ENCODE measurements around the gene DNAJB12.
A peak's percentile ranks its signal among the peaks of the same experiment; 100 is the strongest.
"Not testable (repeated sequence)": the region's sequence is repeated elsewhere in the genome, so short reads cannot be mapped to it uniquely, and the experiment has no call there.

Gene DNAJB12

DNA sequence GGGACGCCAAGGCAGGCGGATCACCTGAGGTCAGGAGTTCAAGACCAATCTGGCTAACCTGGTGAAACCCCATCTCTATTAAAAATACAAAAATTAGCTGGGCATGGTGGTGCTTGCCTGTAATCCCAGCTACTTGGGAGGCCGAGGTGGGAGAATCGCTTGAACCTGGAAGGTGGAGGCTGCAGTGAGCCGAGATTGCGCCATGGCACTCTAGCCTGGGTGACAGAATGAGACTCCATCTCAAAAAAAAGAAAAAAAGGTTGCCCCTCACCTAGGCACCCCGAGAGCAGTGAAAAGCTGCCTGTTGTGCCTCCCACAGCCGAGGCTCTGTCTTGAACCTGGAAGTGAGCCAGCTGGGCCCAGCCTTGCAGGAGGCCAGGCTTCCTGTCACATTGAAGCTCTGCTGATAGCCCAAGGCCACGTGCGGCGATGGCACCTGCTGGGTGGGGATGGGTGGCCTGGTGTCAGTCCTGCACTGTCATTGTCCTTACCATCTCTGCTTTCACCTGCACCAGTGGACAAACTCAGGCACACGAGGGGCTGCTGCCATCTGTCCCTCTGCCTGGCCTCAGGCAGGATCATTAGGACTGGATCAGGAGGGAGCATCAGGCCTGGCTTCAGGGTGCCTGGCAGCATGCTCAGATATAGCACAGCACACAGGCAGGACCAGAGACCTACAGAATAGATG lies 37.8 kb downstream of the DNAJB12 start:
- DNase-seq (ENCODE audit: low read depth in 3 of 3, low spot score in 1 of 3) = no peak

DNA sequence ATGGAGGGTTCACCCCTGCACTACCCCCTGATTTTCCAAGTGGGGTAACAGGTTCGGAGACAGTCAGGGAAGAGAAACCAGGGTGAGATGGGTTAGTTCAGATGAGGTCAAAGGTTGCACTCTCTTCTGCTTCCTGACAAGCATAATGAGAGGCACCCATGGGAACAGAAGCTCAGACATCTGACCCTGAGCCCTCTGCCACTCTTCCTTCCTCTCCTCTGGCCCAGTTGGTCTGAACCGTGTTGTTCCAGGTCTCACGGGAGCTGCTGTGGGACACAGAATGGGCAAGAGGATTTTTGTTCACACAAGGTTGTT lies 38.4 kb downstream of the DNAJB12 start:
- DNase-seq (ENCODE audit: low read depth in 3 of 3, low spot score in 1 of 3) = no peak

DNA sequence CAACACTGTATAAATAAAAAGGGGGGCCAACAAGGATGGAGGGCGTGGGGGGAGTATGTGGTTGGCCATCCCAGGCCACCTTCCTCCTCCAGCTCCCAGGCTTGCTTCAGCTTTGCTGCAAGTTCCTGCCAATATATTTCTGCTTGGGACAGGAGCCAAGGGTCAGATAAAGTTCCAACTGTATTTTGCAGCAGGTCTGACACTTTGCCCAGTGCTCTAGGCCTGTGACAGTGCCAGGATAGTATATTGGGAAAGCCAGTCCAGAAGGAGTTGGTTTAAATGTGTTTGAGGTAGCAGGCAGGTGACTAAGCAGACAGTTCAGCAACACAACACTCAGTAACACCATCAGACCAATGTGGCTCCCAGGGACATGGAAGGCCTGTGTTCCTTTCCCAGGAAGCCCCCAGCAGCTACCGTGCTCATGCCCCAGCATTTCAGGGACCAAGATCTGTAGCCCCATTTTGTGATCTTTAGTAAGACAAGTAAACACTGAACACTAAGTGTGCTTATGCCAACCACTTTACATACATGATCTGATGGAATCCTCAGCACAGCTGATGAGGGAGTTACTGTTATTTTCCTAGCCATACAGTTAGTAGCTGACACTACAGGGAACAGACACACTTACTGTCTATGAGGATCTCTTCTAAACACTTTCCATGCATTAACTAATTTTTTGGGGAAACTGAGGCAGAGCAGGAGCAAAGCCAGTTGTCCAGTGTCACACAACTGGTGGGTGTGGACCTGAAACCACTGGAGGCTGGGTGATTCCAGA lies 38.9 kb downstream of the DNAJB12 start:
- no peak for DNase-seq (ENCODE audit: low read depth in 3 of 3, low spot score in 1 of 3)

DNA sequence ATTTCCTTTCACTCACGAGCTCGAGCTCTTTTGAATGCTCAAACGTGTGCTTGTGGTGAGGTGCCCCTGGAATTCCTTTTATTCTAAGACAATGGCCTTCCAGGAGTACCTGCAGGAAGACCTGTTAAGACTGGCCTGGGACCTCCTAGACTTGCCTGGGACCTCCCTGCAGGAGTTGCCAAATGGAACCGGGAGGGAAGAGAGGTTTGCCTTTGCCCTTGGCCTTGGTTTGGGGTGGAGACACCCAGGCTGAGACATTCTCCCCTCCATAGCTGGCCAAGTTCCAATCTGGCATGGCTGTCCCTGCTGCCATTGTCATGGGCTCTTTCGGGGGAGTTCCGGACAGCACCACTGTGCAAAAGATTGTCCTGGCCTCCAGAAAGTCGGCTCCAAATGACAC lies 39.7 kb downstream of the DNAJB12 start:
- no peak for DNase-seq (ENCODE audit: low read depth in 3 of 3, low spot score in 1 of 3)

DNA sequence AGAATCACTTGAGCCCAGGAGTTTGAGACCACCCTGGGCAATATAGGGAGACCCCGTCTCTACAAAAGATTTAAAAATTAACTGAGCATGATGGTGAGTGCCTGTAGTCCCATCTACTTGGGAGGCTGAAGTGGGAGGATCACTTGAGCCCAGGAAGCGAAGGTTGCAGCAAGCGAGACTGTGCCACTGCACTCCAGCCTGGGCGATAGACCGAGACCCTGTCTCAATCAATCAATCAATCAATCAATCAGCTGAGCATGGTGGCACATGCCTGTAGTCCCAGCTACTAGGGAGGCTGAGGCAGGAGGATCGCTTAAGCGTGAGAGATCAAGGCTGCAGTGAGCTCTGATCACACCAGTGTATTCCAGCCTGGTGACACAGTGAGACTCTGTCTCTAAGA lies 40.5 kb downstream of the DNAJB12 start:
- no peak for DNase-seq (ENCODE audit: low read depth in 3 of 3, low spot score in 1 of 3)

DNA sequence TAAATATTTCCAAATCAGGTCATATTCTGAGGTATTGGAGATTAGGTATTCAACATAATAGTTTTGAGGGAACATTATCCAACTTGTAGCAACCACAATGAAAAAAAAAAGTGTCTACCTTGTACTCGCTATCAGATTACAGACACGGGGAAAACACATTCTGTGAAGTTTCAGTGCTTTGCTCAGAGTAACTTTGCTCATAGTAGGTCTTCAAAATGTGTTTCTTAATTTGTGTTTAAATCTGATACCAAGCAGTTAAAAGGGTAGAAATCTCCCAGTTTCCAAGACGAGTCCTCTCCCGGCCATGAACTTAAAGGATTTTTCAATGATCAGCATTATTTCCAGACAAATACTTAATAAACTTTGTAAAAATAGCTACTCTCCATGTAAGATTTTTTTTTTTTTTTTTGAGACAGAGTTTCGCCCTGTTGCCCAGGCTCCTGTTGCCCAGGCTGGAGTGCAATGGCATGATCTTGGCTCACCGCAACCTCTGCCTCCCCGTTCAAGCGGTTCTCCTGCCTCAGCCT lies 41.8 kb downstream of the DNAJB12 start:
- no peak for DNase-seq (ENCODE audit: low read depth in 3 of 3, low spot score in 1 of 3)

DNA sequence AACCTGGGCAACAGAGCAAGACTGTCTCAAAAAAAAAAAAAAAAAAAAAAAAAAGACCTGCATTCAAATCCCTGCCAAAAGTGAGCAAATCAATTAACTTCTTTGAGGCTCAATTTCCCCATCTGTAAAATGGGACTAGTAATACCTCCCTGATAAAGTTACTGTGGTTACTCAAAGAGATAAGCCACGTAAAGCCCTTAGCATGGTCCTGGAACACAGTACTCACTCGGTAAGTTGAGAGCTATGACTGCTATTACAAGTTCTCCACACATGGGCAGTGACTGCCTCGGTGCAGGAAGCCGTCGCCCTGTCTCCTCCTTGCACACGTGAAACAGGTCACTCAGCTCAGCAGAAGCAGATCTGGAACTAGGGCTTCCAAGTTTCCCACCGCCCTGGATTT lies 43.1 kb downstream of the DNAJB12 start:
- no peak for DNase-seq (ENCODE audit: low read depth in 3 of 3, low spot score in 1 of 3)

DNA sequence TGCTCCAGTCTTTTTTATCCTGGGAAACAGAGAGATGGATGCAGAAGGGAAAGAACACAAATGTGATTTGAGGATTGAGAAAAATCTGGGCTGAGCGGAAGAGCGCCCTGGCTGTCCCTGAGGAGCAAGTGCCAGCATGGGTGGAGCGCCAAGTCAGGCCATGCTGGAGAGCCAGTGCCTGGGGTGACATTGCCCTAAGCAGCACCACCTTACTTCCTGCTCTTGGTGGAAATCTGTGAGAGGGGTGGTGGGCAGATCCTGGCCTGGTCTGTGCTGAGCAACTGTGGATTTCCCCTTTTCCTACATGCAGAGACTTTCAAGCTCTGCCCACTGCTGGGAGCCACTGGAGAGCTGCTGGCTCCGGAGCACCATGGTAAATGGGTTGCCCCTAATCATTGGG lies 44.1 kb downstream of the DNAJB12 start:
- DNase-seq (ENCODE audit: low read depth in 3 of 3, low spot score in 1 of 3) = no peak

DNA sequence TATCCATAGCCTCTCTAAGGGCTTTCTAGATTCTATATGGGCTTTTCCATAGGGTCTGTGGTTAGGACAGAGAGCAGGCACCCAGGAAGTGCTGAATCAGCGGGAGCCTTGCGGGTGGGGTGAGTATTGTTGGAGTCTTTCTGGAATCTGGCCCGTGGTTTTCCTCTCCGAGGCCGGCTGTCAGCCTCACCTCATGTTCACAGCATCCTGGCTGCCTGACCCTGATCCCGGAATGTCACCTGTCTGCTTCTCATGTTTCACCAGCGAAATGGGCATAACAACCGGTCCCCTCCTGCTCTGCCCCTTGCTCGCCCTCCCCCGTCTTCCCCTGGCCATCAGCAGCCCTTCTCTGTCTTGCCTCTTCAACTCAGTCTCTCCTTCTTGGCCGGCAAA lies 44.5 kb downstream of the DNAJB12 start:
- DNase-seq (ENCODE audit: low read depth in 3 of 3, low spot score in 1 of 3) = no peak

DNA sequence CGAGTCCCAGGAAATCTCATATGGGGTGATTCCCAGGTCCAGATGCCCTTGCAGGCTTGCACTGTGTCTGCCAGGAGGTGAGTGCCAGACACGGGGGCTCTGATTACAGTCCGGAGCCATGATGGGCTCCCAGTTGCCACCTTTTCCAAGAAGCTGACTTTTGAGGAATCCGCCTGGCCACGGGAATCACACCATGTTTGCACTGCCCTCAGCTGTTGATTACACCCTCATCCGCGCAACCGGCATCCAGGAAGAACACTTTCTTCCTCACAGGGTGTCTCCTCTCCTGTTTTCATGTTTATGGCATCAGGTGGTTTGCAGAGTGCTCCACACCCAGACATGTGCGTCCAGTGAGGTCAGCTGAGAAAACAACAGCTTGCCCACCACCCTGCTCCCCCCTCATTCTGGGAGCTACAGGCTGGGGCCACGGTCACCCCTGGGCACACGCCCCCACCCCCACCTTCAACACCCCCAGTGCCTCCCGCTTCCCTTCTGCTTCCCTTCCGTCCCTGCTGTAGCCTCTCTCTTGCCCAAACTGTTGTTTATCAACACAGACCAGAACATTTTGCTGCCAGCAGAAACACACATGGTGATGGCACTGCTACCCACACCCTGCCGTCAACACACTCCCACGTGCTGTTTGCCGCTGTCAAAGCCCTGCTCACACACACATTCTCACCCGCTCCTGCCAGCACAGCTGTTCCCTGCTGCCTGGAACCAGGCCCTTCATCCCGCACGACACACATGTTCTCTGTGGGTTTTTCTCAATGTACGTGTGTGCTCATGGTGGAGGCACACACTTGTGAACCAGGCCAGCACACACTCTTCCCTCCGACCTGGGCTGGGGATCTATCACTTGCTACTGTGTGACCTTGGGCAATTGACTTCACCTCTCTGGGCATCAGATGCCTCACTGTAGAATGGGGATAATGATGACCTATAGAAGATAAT lies 45.2 kb downstream of the DNAJB12 start:
- DNase-seq (ENCODE audit: low read depth in 3 of 3, low spot score in 1 of 3) = no peak

DNA sequence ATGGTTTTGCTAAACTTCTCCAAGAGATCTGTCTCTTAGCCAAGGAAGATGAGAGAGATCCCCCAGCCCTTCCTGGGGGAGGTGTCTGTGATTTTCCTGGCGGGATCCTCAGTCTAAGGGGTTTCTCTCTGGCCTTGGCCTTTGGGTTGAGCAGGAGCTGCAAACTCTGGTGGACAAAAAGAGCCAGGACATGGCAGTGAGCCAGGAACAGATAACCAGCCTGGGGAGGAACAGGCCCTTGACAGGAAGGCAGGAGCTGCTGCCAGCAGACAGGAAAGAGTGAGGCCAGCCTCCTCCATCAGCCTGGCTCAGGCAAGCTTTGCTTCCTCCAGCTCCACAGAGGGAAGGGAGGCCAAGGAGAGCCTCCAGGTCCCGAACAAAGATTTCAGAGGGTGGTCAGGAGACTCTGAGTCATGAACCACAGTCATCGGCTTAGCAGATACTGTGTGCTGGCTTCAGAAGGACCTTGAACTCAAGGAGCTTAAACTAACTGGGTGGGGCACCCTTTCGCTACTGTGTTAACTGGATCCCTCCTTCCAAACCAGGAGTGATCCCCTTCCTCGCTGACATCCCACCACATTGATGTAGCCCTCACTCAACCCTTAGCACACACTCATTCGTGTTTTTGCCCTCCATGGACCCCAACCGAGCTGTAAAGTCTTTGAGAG lies 46.3 kb downstream of the DNAJB12 start:
- no peak for DNase-seq (ENCODE audit: low read depth in 3 of 3, low spot score in 1 of 3)

DNA sequence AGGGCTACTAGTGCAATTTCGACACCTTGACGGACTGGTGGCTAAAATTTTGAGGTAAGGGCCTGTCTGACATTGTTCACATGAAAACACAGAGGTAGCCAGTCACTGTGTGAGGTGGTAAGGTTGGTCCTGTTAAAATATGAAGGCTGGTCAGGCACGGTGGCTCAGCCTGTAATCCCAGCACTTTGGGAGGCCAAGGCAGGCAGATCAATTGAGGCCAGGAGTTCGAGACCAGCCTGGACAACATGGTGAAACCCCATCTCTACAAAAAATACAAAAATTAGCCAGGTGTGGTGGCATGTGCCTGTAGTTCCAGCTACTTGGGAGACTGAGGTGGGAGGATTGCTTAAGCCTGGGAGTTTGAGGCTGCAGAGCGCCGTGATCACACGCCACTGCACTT lies 47.0 kb downstream of the DNAJB12 start:
- not testable (repeated sequence) for DNase-seq (ENCODE audit: low read depth in 3 of 3, low spot score in 1 of 3)

DNA sequence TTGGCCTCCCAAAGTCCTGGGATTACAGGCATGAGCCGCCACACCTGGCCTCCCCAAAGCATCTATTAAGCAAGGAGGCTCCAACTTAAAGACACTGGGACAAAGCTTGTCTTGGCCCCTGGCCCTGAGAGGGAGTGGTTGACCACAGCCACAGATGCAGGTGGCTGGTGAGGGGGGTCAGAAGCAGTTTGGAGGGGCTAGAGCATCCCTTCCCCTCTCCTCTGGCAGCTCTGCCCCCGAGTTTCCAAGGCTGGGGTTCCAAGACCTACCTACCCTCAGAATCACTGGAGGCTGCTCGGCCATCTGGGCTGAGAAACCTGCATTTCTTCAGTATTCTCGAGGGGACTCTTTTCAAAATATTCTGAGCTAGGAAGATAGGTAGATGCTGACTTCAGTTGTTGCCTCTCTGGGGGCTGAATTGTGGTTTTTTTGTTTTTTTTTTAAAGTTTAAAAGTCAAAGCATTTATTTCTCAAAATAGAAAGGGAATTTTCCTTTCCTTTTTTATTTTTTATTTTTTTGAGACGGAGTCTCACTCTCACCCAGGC lies 48.4 kb downstream of the DNAJB12 start:
- DNase-seq (ENCODE audit: low read depth in 3 of 3, low spot score in 1 of 3) = no peak

DNA sequence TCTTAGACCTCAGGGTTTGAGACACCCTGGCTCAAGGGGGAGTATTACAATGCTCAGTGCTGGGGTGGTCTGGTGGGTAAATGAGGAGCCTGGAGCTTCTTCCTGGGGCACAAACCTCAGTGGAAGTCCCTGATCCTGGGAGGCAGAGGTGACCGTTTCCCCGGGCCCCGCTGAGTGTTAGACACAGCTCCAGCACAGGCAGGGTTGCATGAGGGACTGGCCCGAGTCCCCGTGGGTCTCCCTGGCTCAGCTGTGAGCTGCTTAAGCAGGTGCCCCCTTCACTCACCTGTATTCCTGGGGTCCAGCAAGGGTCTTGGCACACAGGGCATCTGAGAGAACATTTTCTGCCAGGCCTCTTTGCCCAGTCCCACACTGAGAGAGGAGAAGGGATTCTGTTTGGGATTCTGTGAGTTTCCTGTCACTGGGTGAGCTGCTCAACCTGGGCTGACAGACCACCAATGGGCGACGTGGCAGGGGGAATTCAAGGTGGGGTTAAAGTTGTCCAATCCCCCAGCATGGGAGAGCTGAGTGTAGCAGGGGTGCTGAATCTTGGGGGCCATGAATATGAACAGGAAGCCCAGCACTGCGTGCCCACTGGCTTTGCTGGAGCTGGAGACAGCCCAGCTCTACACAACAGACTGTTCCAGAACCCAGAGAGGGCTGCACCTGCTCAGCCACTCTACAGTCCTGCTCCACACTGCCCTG lies 51.1 kb downstream of the DNAJB12 start:
- DNase-seq (ENCODE audit: low read depth in 3 of 3, low spot score in 1 of 3) = no peak

DNA sequence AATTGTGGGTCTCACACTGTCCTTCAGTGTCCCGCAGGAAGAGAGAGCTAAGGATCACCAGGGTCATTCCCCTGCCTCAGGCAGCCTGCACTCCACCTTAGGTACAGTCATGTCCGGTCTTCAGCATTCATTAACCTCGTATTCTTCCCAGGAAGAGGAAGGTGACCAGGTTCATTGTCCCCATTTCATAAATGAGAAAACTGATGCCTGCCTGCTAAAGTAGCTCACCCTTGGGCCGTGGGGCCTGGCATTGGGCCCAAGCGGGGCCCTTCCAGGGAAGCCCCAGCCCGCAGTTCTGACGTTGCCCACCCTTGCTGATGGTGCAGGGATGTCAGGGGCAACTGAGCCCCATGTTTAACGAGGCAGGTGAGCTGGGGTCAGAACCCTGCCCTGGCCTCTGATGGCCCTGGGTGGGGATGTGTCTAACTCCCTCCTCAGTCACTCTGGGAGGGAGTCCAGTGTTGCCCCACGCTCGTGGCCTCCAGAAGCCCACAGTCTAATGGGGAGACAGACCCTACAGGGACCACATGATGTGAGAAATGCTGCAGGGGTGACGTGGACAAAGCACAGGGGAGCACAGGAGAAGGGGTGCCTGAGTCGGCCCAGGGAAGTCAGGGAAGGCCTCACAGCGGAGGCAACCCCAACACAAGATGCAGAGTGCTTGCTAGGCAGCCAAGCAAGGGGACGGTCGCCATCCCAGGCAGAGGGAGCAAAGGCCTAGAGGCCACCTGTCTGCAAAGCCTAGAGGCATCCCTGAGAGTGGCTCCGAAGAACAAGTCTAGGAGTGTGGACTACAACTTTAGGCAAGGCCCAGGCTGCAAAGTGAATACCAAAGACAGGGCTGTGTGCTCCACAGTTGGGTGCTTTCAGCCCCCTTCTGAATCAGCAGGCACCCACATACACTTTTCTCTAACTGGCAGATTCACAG lies 55.9 kb downstream of the DNAJB12 start:
- DNase-seq (ENCODE audit: low read depth in 3 of 3, low spot score in 1 of 3) = no peak

DNA sequence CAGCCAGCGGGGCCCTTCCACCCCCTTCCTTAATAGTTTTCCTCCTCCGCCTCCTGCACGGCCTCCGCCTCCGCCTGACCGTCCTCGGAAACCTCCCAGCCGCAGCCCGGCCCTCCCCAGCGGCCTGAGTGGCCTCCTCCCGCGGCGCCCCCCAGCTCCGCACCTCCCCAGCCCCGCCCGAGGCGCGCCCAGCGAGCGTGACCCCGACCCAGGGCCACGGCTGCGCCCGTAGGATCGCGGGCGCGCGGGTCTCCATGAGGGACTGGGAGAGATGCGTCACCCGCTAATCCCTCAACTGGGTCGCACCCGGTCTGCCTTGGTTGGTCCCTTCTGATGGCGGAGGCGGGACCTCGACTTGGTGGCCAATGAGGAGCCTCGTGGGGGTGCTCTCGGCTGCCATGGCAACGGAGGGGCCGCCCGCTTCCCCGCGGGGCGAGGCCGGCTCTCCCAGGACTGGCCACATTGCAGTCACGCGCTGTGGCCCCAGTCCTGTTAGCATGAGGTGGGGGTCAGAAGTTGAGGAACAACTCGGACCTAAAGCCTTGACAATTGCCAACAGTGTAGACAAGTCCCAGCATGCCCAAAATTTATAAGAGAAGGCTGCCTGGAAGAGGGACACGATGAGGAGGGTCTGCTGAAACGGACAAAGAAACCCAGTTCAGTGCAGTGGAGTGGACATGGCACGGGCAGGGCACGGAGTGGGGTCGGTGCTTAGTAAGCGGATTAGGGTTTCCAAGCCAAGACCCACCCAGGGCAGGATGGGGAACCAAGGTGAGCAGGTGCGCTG lies 56.7 kb downstream of the DNAJB12 start:
- peak; percentile 73 to 80 (median 75) for DNase-seq (ENCODE audit: low read depth in 3 of 3, low spot score in 1 of 3)

DNA sequence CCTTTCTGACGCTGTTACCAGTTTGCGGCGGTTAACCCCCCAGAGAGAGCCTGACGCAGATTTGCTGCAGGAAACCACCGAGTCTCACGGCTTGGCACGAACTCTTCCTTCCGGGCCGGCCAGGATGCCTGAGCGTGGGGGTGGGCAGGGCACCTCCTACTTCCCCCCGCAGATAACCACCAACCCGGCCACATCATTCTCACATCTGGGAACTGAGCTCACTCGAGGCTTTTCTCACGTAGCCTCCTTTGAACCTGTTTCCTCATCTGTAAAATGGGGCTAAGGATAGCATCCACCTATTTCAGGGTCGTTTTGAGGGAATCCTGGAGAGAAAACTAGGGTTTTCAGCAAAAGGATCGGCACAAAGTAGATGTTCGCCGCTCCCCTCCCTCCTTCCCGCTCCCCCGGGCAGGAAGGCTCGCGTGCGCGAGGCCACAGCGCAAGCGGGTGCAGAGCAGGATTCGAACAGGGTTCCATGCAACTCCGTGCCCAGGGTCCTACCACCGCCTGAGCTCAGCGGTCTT lies 57.4 kb downstream of the DNAJB12 start:
- DNase-seq (ENCODE audit: low read depth in 3 of 3, low spot score in 1 of 3) = peak; percentile 81 to 91 (median 89)

DNA sequence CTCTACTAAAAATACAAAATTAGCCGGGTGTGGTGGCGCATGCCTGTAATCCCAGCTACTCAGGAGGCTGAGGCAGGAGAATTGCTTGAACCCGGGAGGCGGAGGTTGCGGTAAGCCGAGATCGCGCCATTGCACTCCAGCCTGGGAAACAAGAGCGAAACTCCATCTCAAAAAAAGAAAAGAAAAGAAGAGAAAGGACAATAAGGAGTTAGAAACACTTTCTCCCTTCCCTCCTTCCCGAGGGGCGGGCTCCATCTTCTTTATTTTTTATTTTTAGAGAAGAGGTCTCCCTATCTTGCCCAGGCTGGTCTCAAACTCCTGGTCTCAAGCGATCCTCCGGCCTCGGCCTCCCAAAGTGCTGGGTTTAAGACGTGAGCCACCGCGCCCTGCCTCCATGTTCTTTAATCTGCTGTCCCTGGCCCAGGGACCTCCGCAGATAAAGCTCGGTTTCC lies 57.9 kb downstream of the DNAJB12 start:
- not testable (repeated sequence) for DNase-seq (ENCODE audit: low read depth in 3 of 3, low spot score in 1 of 3)

Data from stimulated activated CD4-positive, alpha-beta T cell treated with anti-CD3 and anti-CD28 coated beads, TNF-alpha, amount 100 ng/mL, for 1 hour (primary cell).